Stimulated activated CD4-positive, alpha-beta T cell treated with anti-CD3 and anti-CD28 coated beads, Interleukin-1b, Interleukin-23, amount 100 ng/mL, for 4 hours (primary cell): ENCODE measurements around the gene TYW1B.
"Not testable (repeated sequence)": the region's sequence is repeated elsewhere in the genome, so short reads cannot be mapped to it uniquely, and the experiment has no call there.

ENCODE experiments used
- DNase-seq, 2 donors: peaks; one replicate each; pipeline ENCODE4 v3.0.0-alpha.2; 2020; ENCODE audit warnings: low read depth in 2 of 2

The TYW1B gene

GRCh38 chr7:72626428-72627011, 201.5 kb downstream of the TYW1B start:
- not testable (repeated sequence) for DNase-seq

GRCh38 chr7:72625721-72626423, 202.1 kb downstream of the TYW1B start:
- not testable (repeated sequence) for DNase-seq

- DNase-seq, result no peak
Measured at GRCh38 chr7:72622532-72622931, 205.5 kb downstream of the TYW1B start.

GRCh38 chr7:72621761-72622187, 206.2 kb downstream of the TYW1B start:
- not testable (repeated sequence) for DNase-seq

GRCh38 chr7:72620923-72621322, 207.1 kb downstream of the TYW1B start:
- not testable (repeated sequence) for DNase-seq

GRCh38 chr7:72618435-72619180, 209.4 kb downstream of the TYW1B start:
- not testable (repeated sequence) for DNase-seq

GRCh38 chr7:72609761-72610160, 218.2 kb downstream of the TYW1B start:
- not testable (repeated sequence) for DNase-seq

- DNase-seq, result not testable (repeated sequence)
Measured at GRCh38 chr7:72607988-72608387, 220.0 kb downstream of the TYW1B start.

GRCh38 chr7:72605863-72606431, 222.1 kb downstream of the TYW1B start:
- not testable (repeated sequence) for DNase-seq

GRCh38 chr7:72604771-72605611, 223.0 kb downstream of the TYW1B start:
- DNase-seq, result not testable (repeated sequence)

GRCh38 chr7:72603476-72603875, 224.5 kb downstream of the TYW1B start:
- DNase-seq, result not testable (repeated sequence)

GRCh38 chr7:72603073-72603472, 224.9 kb downstream of the TYW1B start:
- DNase-seq, result no peak

- DNase-seq, result not testable (repeated sequence)
Measured at GRCh38 chr7:72601683-72602082, 226.3 kb downstream of the TYW1B start.

GRCh38 chr7:72590023-72590422, 238.0 kb downstream of the TYW1B start:
- DNase-seq, result not testable (repeated sequence)

- not testable (repeated sequence) for DNase-seq
Measured at GRCh38 chr7:72587267-72587666, 240.7 kb downstream of the TYW1B start.

GRCh38 chr7:72584576-72584975, 243.4 kb downstream of the TYW1B start:
- DNase-seq, result not testable (repeated sequence)

- not testable (repeated sequence) for DNase-seq
Measured at GRCh38 chr7:72583620-72584361, 244.2 kb downstream of the TYW1B start.

- not testable (repeated sequence) for DNase-seq
Measured at GRCh38 chr7:72580142-72580770, 247.7 kb downstream of the TYW1B start.

GRCh38 chr7:72577107-72577506, 250.9 kb downstream of the TYW1B start:
- no peak for DNase-seq

- DNase-seq, result not testable (repeated sequence)
Measured at GRCh38 chr7:72561988-72562387, 266.0 kb downstream of the TYW1B start.
